ENCODE measurements around the gene OGFOD1. TPM values are rescaled to one million over a fixed set of nuclear protein-coding genes. Genes with fewer than 3 reads are reported as not detected.

The OGFOD1 gene
- total RNA-seq (39.3 TPM), polyA plus RNA-seq (ENCODE audit: insufficient read depth in 1 of 8, insufficient read length in 8 of 8, low replicate concordance in 1 of 8) (10 to 100 TPM; 30.7 to 46.2 (median 37.8) TPM)
- long read RNA-seq, donor 1, full-length matches to known transcripts: 3 of 26 reads
- long read RNA-seq, donor 1, partial matches to known transcripts: 23 of 26 reads
- long read RNA-seq, donor 1, other reads (novel, unspliced or antisense): 0 of 26 reads
- long read RNA-seq, donor 2, full-length matches to known transcripts: 2 of 2 reads
- long read RNA-seq, donor 2, partial matches to known transcripts: 0 of 2 reads
- long read RNA-seq, donor 2, other reads (novel, unspliced or antisense): 0 of 2 reads
- long read RNA-seq, donor 3, full-length matches to known transcripts: 7 of 17 reads
- long read RNA-seq, donor 3, partial matches to known transcripts: 10 of 17 reads
- long read RNA-seq, donor 3, other reads (novel, unspliced or antisense): 0 of 17 reads
- long read RNA-seq, donor 4, full-length matches to known transcripts: 3 of 3 reads
- long read RNA-seq, donor 4, partial matches to known transcripts: 0 of 3 reads
- long read RNA-seq, donor 4, other reads (novel, unspliced or antisense): 0 of 3 reads
- long read RNA-seq, donor 5, full-length matches to known transcripts: 14 of 40 reads
- long read RNA-seq, donor 5, partial matches to known transcripts: 21 of 40 reads
- long read RNA-seq, donor 5, other reads (novel, unspliced or antisense): 5 of 40 reads
- long read RNA-seq, donor 6, full-length matches to known transcripts: 13 of 48 reads
- long read RNA-seq, donor 6, partial matches to known transcripts: 35 of 48 reads
- long read RNA-seq, donor 6, other reads (novel, unspliced or antisense): 0 of 48 reads
- long read RNA-seq, donor 7, full-length matches to known transcripts: 8 of 8 reads
- long read RNA-seq, donor 7, partial matches to known transcripts: 0 of 8 reads
- long read RNA-seq, donor 7, other reads (novel, unspliced or antisense): 0 of 8 reads
- long read RNA-seq, donor 8, full-length matches to known transcripts: 2 of 2 reads
- long read RNA-seq, donor 8, partial matches to known transcripts: 0 of 2 reads
- long read RNA-seq, donor 8, other reads (novel, unspliced or antisense): 0 of 2 reads
- long read RNA-seq, donor 9, full-length matches to known transcripts: 4 of 18 reads
- long read RNA-seq, donor 9, partial matches to known transcripts: 14 of 18 reads
- long read RNA-seq, donor 9, other reads (novel, unspliced or antisense): 0 of 18 reads
- long read RNA-seq, donor 10, full-length matches to known transcripts: 3 of 9 reads
- long read RNA-seq, donor 10, partial matches to known transcripts: 6 of 9 reads
- long read RNA-seq, donor 10, other reads (novel, unspliced or antisense): 0 of 9 reads
- long read RNA-seq, donor 11, full-length matches to known transcripts: 3 of 29 reads
- long read RNA-seq, donor 11, partial matches to known transcripts: 26 of 29 reads
- long read RNA-seq, donor 11, other reads (novel, unspliced or antisense): 0 of 29 reads

- H3K36me3 ChIP-seq (ENCODE audit: control insufficient read depth, insufficient read depth, low read length): peaks cover 19% of the 10 kb centered on the region
- H3K27me3 ChIP-seq (ENCODE audit: control insufficient read depth, insufficient read depth, low read length): no peaks in the 10 kb centered on the region
- H3K9me3 ChIP-seq (replicated peaks; ENCODE audit: control insufficient read depth, low read depth, low read length): no peaks in the 10 kb centered on the region
- H3K27ac ChIP-seq (ENCODE audit: low read length): peak within 1 kb of the TSS; percentile 87
- H3K4me3 ChIP-seq (ENCODE audit: low read length): peak within 1 kb of the TSS; percentile 71
- WGBS (ENCODE audit: insufficient coverage): under 1% methylated on average over 51 of the region's 56 CpGs
- DNase-seq: peak; percentile 99
- H3K4me1 ChIP-seq (ENCODE audit: control insufficient read depth, insufficient read depth, low read length): peaks cover 17% of the 10 kb centered on the region
These were observed at the start of gene OGFOD1, which contains the start of gene NUDT21 for GRCh38 chr16:56450986-56451752. OGFOD1 (plus strand) TSS chr16:56451554; CDS start chr16:56451613, 59 bp downstream. NUDT21 (minus strand) TSS chr16:56451332; CDS start chr16:56451202, 130 bp downstream.

GRCh38 chr16:56405977-56406672 lies 45.2 kb upstream of the OGFOD1 start:
- DNase-seq: no peak
- peaks cover 46% of the 10 kb centered on the region for H3K36me3 ChIP-seq (ENCODE audit: control insufficient read depth, insufficient read depth, low read length)
- no CpG with 5 or more reads among the region's 4 CpGs for WGBS (ENCODE audit: insufficient coverage)
- no peaks in the 10 kb centered on the region for H3K27me3 ChIP-seq (ENCODE audit: control insufficient read depth, insufficient read depth, low read length)
- no peaks in the 10 kb centered on the region for H3K4me1 ChIP-seq (ENCODE audit: control insufficient read depth, insufficient read depth, low read length)
- no peak overlapping the region for H3K27ac ChIP-seq (ENCODE audit: low read length)
- no peaks in the 10 kb centered on the region for H3K9me3 ChIP-seq (replicated peaks; ENCODE audit: control insufficient read depth, low read depth, low read length)
- H3K4me3 ChIP-seq (ENCODE audit: low read length): no peak overlapping the region

GRCh38 chr16:56408379-56409098 lies 42.8 kb upstream of the OGFOD1 start:
- no peak for DNase-seq
- H3K4me3 ChIP-seq (ENCODE audit: low read length): no peak overlapping the region
- 89% methylated on average over 5 of the region's 7 CpGs for WGBS (ENCODE audit: insufficient coverage)
- H3K9me3 ChIP-seq (replicated peaks; ENCODE audit: control insufficient read depth, low read depth, low read length): no peaks in the 10 kb centered on the region
- H3K27ac ChIP-seq (ENCODE audit: low read length): no peak overlapping the region
- H3K36me3 ChIP-seq (ENCODE audit: control insufficient read depth, insufficient read depth, low read length): peaks cover 40% of the 10 kb centered on the region
- H3K4me1 ChIP-seq (ENCODE audit: control insufficient read depth, insufficient read depth, low read length): no peaks in the 10 kb centered on the region
- H3K27me3 ChIP-seq (ENCODE audit: control insufficient read depth, insufficient read depth, low read length): no peaks in the 10 kb centered on the region

GRCh38 chr16:56409195-56409594 lies 42.2 kb upstream of the OGFOD1 start:
- Histone ChIP-seq H3K27me3 (ENCODE audit: control insufficient read depth, insufficient read depth, low read length) (no peaks in the 10 kb centered on the region), H3K4me3 (ENCODE audit: low read length) (no peak overlapping the region), H3K4me1 (ENCODE audit: control insufficient read depth, insufficient read depth, low read length) (no peaks in the 10 kb centered on the region), H3K9me3 (replicated peaks; ENCODE audit: control insufficient read depth, low read depth, low read length) (no peaks in the 10 kb centered on the region), H3K36me3 (ENCODE audit: control insufficient read depth, insufficient read depth, low read length) (peaks cover 38% of the 10 kb centered on the region), H3K27ac (ENCODE audit: low read length) (no peak overlapping the region)
- 86% methylated on average over 1 of the region's 4 CpGs for WGBS (ENCODE audit: insufficient coverage)
- no peak for DNase-seq

- Histone ChIP-seq H3K36me3 (ENCODE audit: control insufficient read depth, insufficient read depth, low read length) (peaks cover 32% of the 10 kb centered on the region), H3K4me1 (ENCODE audit: control insufficient read depth, insufficient read depth, low read length) (no peaks in the 10 kb centered on the region), H3K27ac (ENCODE audit: low read length) (no peak overlapping the region), H3K4me3 (ENCODE audit: low read length) (no peak overlapping the region), H3K27me3 (ENCODE audit: control insufficient read depth, insufficient read depth, low read length) (no peaks in the 10 kb centered on the region), H3K9me3 (replicated peaks; ENCODE audit: control insufficient read depth, low read depth, low read length) (no peaks in the 10 kb centered on the region)
- DNase-seq: no peak
- WGBS (ENCODE audit: insufficient coverage): no CpG with 5 or more reads among the region's 5 CpGs
These were observed 40.2 kb upstream of the OGFOD1 start for GRCh38 chr16:56411123-56411522.

- 100% methylated on average over 2 of the region's 2 CpGs for WGBS (ENCODE audit: insufficient coverage)
- Histone ChIP-seq H3K4me3 (ENCODE audit: low read length) (no peak overlapping the region), H3K9me3 (replicated peaks; ENCODE audit: control insufficient read depth, low read depth, low read length) (no peaks in the 10 kb centered on the region), H3K36me3 (ENCODE audit: control insufficient read depth, insufficient read depth, low read length) (peaks cover 32% of the 10 kb centered on the region), H3K27ac (ENCODE audit: low read length) (no peak overlapping the region), H3K27me3 (ENCODE audit: control insufficient read depth, insufficient read depth, low read length) (no peaks in the 10 kb centered on the region), H3K4me1 (ENCODE audit: control insufficient read depth, insufficient read depth, low read length) (no peaks in the 10 kb centered on the region)
- no peak for DNase-seq
These were observed 39.7 kb upstream of the OGFOD1 start for GRCh38 chr16:56411624-56412023.

GRCh38 chr16:56413381-56413780 lies 38.0 kb upstream of the OGFOD1 start:
- Histone ChIP-seq H3K9me3 (replicated peaks; ENCODE audit: control insufficient read depth, low read depth, low read length) (no peaks in the 10 kb centered on the region), H3K27me3 (ENCODE audit: control insufficient read depth, insufficient read depth, low read length) (no peaks in the 10 kb centered on the region), H3K36me3 (ENCODE audit: control insufficient read depth, insufficient read depth, low read length) (peaks cover 25% of the 10 kb centered on the region), H3K4me1 (ENCODE audit: control insufficient read depth, insufficient read depth, low read length) (no peaks in the 10 kb centered on the region), H3K4me3 (ENCODE audit: low read length) (no peak overlapping the region), H3K27ac (ENCODE audit: low read length) (no peak overlapping the region)
- DNase-seq: no peak
- 81% methylated on average over 4 of the region's 5 CpGs for WGBS (ENCODE audit: insufficient coverage)

GRCh38 chr16:56414366-56414765 lies 37.0 kb upstream of the OGFOD1 start:
- Histone ChIP-seq H3K27me3 (ENCODE audit: control insufficient read depth, insufficient read depth, low read length) (no peaks in the 10 kb centered on the region), H3K27ac (ENCODE audit: low read length) (no peak overlapping the region), H3K4me1 (ENCODE audit: control insufficient read depth, insufficient read depth, low read length) (no peaks in the 10 kb centered on the region), H3K9me3 (replicated peaks; ENCODE audit: control insufficient read depth, low read depth, low read length) (no peaks in the 10 kb centered on the region), H3K4me3 (ENCODE audit: low read length) (no peak overlapping the region), H3K36me3 (ENCODE audit: control insufficient read depth, insufficient read depth, low read length) (peaks cover 16% of the 10 kb centered on the region)
- DNase-seq: no peak
- WGBS (ENCODE audit: insufficient coverage): no CpG with 5 or more reads among the region's 5 CpGs

Measured in muscle of leg (tissue), 16 donors.